ENCODE measurements around the gene SAMD9L.
A peak's percentile ranks its signal among the peaks of the same experiment; 100 is the strongest.

SAMD9L gene

GRCh38 chr7:93148144-93148543 lies at the start of gene SAMD9L:
Gene SAMD9L (minus strand): TSS chr7:93148385. CDS start chr7:93135971, 12,414 bp downstream.
- DNase-seq, result no peak

DNA sequence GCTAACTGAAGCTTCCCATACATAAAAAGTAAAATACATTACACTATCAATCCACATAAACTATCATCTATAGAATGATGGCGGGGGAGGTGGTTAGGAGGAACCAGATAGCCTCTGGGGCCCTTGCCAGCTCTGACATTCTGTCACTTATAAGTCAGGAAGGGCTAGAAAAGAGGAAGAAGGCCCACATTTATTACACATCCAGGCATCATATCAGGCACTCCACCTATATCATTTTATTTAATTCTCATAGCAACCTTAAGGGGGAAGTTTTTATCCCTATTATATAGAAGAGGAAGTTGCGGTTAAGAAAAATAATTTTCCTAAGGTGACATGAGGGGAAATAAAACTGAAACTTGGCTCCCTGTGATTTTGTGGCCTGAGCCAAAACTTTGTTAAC lies 48.2 kb upstream of the SAMD9L start:
- DNase-seq, result no peak

GRCh38 chr7:93194386-93194785 lies 46.2 kb upstream of the SAMD9L start:
- peak; percentile 7 for DNase-seq

GRCh38 chr7:93188870-93189634 lies 40.9 kb upstream of the SAMD9L start:
- DNase-seq, result no peak

- DNase-seq, result no peak
Measured at GRCh38 chr7:93185303-93186027, 37.3 kb upstream of the SAMD9L start.

DNA sequence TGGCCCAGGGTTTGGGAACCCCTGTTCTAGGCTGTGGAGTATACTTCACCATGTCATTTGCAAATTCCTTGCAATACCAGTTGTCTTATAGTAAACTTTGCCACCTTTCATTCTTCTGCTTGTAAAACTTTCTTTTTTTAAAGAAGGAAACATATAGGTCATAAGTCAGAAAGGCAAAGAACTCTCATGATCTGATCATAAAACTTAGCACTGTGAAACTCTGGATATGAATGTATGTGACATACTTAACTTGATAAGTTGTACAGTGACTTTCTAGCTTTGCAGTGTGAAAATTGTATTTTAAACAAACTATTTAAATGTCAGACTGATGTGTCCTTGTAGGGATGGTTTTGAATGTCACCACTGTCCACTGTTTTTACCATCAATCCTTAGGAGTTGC lies 31.0 kb upstream of the SAMD9L start:
- DNase-seq, result no peak

GRCh38 chr7:93178213-93178612 lies 30.0 kb upstream of the SAMD9L start:
- DNase-seq, result no peak

DNA sequence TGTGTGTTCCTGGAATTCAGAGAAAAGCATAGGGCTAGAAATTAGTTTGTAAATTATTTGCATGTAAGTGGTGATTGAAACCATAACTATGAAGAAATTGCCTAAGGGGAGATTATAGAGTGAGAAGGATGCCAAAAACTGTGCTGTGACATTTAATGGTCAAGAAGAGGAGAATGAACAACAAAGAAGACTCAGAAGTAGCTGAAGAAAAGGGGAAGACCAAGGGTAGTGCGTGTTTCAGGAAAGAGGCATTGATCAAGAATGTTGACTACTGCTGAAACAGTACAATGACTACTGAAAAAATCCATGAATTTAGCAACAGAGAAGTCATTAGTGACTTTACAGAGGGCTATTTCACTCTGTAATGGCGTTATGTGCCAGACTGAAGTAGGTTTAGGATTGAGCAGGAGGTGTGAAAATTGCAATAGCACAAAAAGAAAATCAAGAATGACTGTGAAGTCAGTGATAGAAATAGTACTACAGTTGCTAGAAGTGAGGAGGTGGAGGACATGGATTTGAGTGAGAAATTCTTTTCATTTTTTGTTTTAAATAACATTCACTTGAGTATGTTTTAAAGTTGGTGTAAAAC lies 28.9 kb upstream of the SAMD9L start:
- DNase-seq, result no peak

DNA sequence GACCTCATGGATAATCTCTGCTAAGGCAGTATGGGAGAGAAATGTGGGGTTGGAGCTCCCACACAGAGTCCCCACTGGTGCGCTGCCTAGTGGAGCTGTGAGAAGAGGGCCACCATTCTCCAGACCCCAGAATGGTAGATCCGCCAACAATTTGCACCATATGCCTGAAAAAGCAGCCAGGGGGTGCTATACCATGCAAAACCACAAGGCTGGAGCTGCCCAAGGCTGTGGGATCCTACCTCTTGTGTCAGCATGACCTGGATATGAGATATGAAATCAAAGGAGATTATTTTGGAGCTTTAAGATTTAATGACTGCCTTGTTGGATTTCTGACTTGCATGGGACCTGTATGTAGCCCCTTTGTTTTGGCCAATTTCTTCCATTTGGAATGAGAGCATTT lies 27.0 kb upstream of the SAMD9L start:
- no peak for DNase-seq

DNA sequence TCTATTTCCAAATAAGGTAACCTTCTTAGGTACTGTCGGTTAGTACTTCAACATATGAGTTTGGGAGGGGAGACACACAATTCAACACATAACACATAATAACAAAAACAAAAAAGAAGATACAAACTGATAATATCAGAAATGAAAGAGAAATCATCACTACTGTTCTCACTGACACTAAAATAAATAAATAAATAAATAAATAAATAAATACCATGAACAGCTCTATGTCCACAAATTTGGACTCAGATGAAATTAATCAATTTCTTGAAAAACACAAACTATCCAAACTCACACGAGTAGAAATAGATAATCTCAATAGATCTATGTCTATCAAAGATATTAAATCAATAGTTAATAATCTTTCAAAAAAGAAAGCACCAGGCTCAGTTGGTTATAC lies 24.5 kb upstream of the SAMD9L start:
- no peak for DNase-seq

DNA sequence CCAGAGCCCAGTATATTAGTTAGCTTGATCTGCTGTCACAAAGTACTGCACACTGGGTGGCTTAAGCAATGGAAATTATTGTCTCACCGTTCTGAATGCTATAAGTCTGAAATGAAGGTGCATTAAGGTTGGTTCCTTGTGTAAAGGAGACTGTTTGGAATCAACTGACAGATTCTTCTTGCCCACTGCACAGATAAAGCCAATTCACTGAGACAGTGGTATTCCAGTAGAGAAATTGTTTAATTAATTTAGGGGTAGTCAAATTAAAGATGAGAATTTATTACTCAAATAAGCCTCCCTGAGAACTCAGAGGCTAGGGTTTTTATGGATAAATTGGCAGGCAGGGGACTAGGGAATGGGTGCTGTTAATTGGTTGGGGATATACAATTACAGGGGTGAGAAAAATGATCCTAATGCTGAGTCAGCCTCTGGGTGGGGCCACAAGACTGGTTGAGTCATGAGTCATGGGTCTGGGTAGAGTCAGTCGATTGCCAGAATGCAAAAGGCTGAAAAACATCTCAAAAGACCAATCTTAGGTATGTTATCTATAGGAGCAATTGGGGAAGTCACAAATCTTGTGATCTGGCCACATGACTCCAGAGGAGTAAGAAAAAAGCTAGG lies 23.5 kb upstream of the SAMD9L start:
- DNase-seq, result no peak

GRCh38 chr7:93165447-93165846 lies 17.3 kb upstream of the SAMD9L start:
- peak; percentile 20 for DNase-seq

DNA sequence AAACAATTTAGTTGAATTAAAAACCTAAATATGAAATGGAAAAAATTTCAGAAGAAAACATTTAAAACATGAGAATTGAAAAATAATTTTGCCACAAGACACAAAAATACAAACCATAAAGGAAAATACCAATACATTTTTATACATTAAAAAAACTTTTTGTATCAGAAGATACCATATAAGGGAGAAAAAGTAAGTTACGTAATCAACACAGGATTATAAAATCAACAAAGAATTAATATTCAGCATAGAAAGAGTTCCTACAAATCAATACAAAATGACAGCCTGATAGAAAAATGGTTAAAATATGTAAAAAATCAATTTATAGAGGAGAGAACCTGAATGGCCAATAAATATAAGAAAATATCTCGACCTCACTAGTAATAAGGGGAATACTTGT lies 16.6 kb upstream of the SAMD9L start:
- DNase-seq, result no peak

GRCh38 chr7:93161181-93161762 lies 13.1 kb upstream of the SAMD9L start:
- DNase-seq, result no peak

- no peak for DNase-seq
Measured at GRCh38 chr7:93160410-93160809, 12.2 kb upstream of the SAMD9L start.

GRCh38 chr7:93159490-93159889 lies 11.3 kb upstream of the SAMD9L start:
- DNase-seq, result no peak

- DNase-seq, result no peak
Measured at GRCh38 chr7:93156884-93157283, 8.7 kb upstream of the SAMD9L start.

DNA sequence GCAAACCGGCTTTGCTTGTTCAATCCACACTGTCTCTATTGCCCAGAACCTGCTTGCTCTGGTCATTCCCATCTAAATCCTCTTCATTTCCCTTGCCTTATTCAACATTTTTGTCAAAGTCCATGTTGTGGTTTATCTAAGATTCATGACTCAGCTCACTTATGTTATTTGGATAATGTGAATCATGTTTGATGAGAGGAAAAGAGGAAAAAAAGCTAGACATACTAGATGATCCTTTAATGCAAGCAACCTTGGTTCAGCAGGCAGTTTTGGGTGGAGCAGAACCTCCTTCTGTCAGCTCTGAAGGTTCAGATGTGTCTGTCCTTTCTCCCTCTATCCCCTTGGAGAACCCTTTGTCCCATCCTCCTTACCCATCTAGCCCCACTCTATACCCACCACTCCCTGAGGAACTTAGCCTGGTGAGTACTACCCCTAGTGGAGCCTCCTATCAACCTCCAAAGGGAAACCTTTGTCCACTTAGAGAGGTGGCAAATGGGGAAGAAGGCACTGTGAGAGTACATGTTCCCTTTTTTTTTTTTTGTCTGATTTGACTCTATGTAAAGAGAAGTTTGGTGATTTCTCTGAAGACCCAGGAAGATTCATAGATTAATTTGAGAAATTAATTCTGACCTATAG lies 2.1 kb upstream of the SAMD9L start:
- peak; percentile 20 for DNase-seq

GRCh38 chr7:93148727-93149126 lies 542 bp upstream of the SAMD9L start:
- DNase-seq, result no peak

DNA sequence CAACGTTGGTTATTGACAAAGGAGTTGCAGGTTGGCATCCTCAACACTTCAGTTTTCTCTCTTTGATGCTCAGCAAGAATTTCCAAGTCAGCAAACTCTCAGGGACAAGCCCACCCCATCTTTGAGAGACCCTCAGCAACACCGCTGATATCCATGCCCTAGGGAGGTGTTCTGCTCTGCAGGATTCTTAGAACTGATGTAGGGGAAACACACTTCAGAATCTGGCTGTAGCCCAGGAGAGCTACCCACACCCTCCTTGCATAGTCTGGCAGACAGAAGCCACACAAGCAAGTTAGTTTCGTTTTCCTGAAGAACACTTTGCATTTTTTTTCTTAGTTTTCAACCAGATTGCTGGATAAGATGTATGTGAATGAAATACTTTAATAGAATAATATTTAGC lies 822 bp downstream of the SAMD9L start:
- DNase-seq, result peak; percentile 23

GRCh38 chr7:93146472-93147141 lies 1.6 kb downstream of the SAMD9L start:
- no peak for DNase-seq

GRCh38 chr7:93146036-93146435 lies 2.1 kb downstream of the SAMD9L start:
- no peak for DNase-seq

Data from kidney glomerular epithelial cell (primary cell).